ENCODE data around the gene SIRT3. TPM values are rescaled to one million over a fixed set of nuclear protein-coding genes. Genes with fewer than 3 reads are reported as not detected.
A peak's percentile ranks its signal among the peaks of the same experiment; 100 is the strongest.

The SIRT3 gene
- total RNA-seq, 4 donors from 2014 or later: 7.9 to 20.1 (median 14.0) TPM

- TF ChIP-seq EP300 (IDR thresholded peaks at IDR 0.05) (no peak), POLR2AphosphoS5 (IDR thresholded peaks at IDR 0.05) (no peak), POLR2A (IDR thresholded peaks at IDR 0.05; ENCODE audit: low read depth) (no peak), CTCF (IDR thresholded peaks at IDR 0.05) (no peak)
- Histone ChIP-seq H3K4me1 (peaks cover 20 to 35% (median 32%) of the 10 kb centered on the region in 4 donors), H3K9me3 (no peaks in the 10 kb centered on the region), H3K36me3 (no peaks in the 10 kb centered on the region), H3K4me3 (peak overlapping the region; percentile 7 to 48 (median 36)), H3K27ac (replicated peaks in 1 of 4) (no peak overlapping the region), H3K27me3 (peaks cover 5 to 82% (median 48%) of the 10 kb centered on the region in 4 donors)
- no peak for DNase-seq (ENCODE audit: extremely low spot score)
- WGBS: 15% methylated on average over 41 of the region's 79 CpGs
- intact Hi-C loops (cut with DNase I): no loop called here
Measured at GRCh38 chr11:280706-281485, 44.8 kb upstream of the SIRT3 start.

GRCh38 chr11:279966-280705, 44.0 kb upstream of the SIRT3 start:
- DNase-seq (ENCODE audit: extremely low spot score): no peak
- intact Hi-C loops (cut with DNase I): no loop called here
- Histone ChIP-seq H3K9me3 (no peaks in the 10 kb centered on the region), H3K4me1 (peaks cover 20 to 35% (median 32%) of the 10 kb centered on the region in 4 donors), H3K27me3 (peaks cover 5 to 75% (median 48%) of the 10 kb centered on the region in 4 donors), H3K36me3 (no peaks in the 10 kb centered on the region), H3K27ac (replicated peaks in 1 of 4) (no peak overlapping the region), H3K4me3 (peak overlapping the region; percentile 7 to 48 (median 36))
- WGBS: no CpG with 5 or more reads among the region's 85 CpGs
- no peak for TF ChIP-seq EP300 (IDR thresholded peaks at IDR 0.05)
- no peak for TF ChIP-seq CTCF (IDR thresholded peaks at IDR 0.05)
- no peak for TF ChIP-seq POLR2A (IDR thresholded peaks at IDR 0.05; ENCODE audit: low read depth)
- TF ChIP-seq POLR2AphosphoS5 (IDR thresholded peaks at IDR 0.05): no peak

GRCh38 chr11:279040-279965, 43.2 kb upstream of the SIRT3 start:
- no peak overlapping the region for H3K27ac ChIP-seq (replicated peaks in 1 of 4)
- H3K36me3 ChIP-seq: no peaks in the 10 kb centered on the region
- DNase-seq (ENCODE audit: extremely low spot score): no peak
- 16% methylated on average over 9 of the region's 97 CpGs for WGBS
- H3K4me1 ChIP-seq: peaks cover 20 to 35% (median 32%) of the 10 kb centered on the region in 4 donors
- no peaks in the 10 kb centered on the region for H3K9me3 ChIP-seq
- H3K27me3 ChIP-seq: peaks cover 5 to 66% (median 48%) of the 10 kb centered on the region in 4 donors
- intact Hi-C loops (cut with DNase I): no loop called here
- TF ChIP-seq POLR2A (IDR thresholded peaks at IDR 0.05; ENCODE audit: low read depth): no peak
- no peak for TF ChIP-seq CTCF (IDR thresholded peaks at IDR 0.05)
- no peak for TF ChIP-seq POLR2AphosphoS5 (IDR thresholded peaks at IDR 0.05)
- TF ChIP-seq EP300 (IDR thresholded peaks at IDR 0.05): no peak
- peak overlapping the region; percentile 7 to 48 (median 36) for H3K4me3 ChIP-seq
